ENCODE measurements around the gene GLCE. TPM values are rescaled to one million over a fixed set of nuclear protein-coding genes. Genes with fewer than 3 reads are reported as not detected.

The GLCE gene
- total and polyA plus RNA-seq, 4 donors = 7.0 to 15.0 (median 7.6) TPM

DNA sequence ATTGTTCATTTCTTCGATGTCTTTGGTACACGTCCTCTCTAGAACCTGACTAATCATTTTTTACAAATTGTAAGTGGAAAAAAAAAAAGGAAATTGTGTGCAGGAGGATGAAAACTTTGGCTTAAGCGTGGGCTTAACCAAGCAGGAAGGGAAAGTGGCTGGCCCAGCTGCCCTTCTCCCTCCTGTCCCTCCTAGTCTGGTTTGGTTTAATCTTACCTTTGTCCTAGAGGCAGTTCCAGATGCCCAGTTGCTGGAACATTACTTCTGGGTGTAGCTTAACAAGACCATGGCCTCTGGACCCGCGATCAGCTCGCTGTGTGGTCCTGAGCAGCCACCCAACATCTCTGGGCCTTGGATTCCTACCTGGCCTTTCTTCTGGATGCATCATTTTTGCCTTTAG is 153.7 kb downstream of the GLCE start:
- 88% methylated on average over 6 of the region's 6 CpGs for WGBS, 2 donors
- intact Hi-C loops (cut with DNase I) = no loop called here
- Histone ChIP-seq H3K9me3 (ENCODE audit: control insufficient read depth, low read length) (no peaks in the 10 kb centered on the region), H3K27ac (ENCODE audit: low read depth in 1 of 2, low read length in 2 of 2) (no peak overlapping the region), H3K4me3 (ENCODE audit: low read length in 2 of 2) (no peak overlapping the region), H3K36me3 (ENCODE audit: control insufficient read depth in 1 of 2, insufficient read depth in 2 of 2, low read length in 1 of 2) (no peaks in the 10 kb centered on the region), H3K4me1 (ENCODE audit: control insufficient read depth in 1 of 2, insufficient read depth in 2 of 2, low read length in 2 of 2) (no peaks in the 10 kb centered on the region), H3K27me3 (ENCODE audit: control insufficient read depth in 1 of 2, insufficient read depth in 2 of 2, low read length in 1 of 2) (no peaks in the 10 kb centered on the region)
- DNase-seq = no peak
- ATAC-seq (ENCODE audit: low FRiP score) = no peak

DNA sequence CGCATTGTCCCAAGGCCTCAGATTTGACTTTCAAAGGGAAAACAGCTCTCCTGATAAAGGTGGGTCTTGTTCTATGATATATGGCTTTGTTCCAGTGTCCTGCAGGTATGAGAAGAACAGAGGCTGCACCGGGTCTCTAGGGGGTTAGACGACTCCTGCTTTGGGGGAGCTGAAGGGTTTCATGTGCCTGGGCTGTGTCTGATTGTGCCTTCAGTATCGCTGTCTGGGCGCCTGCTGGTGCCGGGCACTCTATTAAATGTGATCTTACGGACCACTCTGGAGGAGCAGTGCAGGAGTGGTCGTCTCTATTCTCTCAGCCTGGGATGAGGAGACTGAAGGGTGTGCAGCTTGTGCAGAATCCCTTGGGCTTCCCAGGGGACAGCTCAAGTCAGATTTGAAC is 154.3 kb downstream of the GLCE start:
- no peaks in the 10 kb centered on the region for H3K36me3 ChIP-seq (ENCODE audit: control insufficient read depth in 1 of 2, insufficient read depth in 2 of 2, low read length in 1 of 2)
- no peaks in the 10 kb centered on the region for H3K9me3 ChIP-seq (ENCODE audit: control insufficient read depth, low read length)
- intact Hi-C loops (cut with DNase I) = no loop called here
- H3K27ac ChIP-seq (ENCODE audit: low read depth in 1 of 2, low read length in 2 of 2) = no peak overlapping the region
- ATAC-seq (ENCODE audit: low FRiP score) (no peak), DNase-seq (peak in 1 of 2 donors; percentile 25)
- H3K4me3 ChIP-seq (ENCODE audit: low read length in 2 of 2) = no peak overlapping the region
- H3K4me1 ChIP-seq (ENCODE audit: control insufficient read depth in 1 of 2, insufficient read depth in 2 of 2, low read length in 2 of 2) = no peaks in the 10 kb centered on the region
- WGBS, 2 donors = 87 to 88% methylated on average over 8 of the region's 8 CpGs
- no peaks in the 10 kb centered on the region for H3K27me3 ChIP-seq (ENCODE audit: control insufficient read depth in 1 of 2, insufficient read depth in 2 of 2, low read length in 1 of 2)

DNA sequence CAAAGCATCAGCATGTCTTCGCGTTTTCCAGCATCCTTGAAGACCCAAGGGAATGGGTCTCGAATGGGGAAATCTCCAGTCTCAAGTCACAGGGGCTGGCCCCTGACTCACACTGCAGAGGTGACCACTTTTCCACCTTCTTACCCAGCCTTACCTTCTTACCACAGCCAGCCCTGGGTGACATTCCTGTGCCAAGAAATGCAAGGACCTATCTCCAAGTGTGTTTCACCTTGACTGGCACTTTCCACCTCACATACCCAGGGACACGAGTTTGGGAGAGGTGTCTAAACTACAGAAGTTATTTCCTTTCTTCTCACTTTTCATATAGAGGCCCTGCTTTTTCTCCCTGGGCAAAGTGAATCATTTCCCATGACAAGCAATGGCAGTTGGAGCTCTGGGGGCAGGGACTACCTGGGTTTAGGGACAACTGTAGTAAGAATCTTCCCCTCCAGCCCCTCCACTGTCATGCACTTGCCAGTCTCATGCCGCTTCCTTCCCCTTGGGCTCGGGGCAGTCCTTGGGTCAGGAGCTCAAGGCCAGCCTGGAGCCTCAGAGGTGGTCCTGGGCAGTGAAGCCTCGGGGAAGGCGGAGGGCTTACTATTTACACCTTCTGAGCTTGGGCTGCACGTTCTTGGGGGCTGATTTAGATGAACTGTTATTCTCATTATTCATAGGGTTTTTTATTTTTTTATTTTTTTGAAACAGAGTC is 155.1 kb downstream of the GLCE start:
- ATAC-seq (ENCODE audit: low FRiP score) (no peak), DNase-seq (peak in 1 of 2 donors; percentile 38)
- no peaks in the 10 kb centered on the region for H3K36me3 ChIP-seq (ENCODE audit: control insufficient read depth in 1 of 2, insufficient read depth in 2 of 2, low read length in 1 of 2)
- WGBS, 2 donors = 76 to 83% methylated on average over 9 of the region's 9 CpGs
- no peak overlapping the region for H3K27ac ChIP-seq (ENCODE audit: low read depth in 1 of 2, low read length in 2 of 2)
- H3K27me3 ChIP-seq (ENCODE audit: control insufficient read depth in 1 of 2, insufficient read depth in 2 of 2, low read length in 1 of 2) = no peaks in the 10 kb centered on the region
- intact Hi-C loops (cut with DNase I) = no loop called here
- H3K4me1 ChIP-seq (ENCODE audit: control insufficient read depth in 1 of 2, insufficient read depth in 2 of 2, low read length in 2 of 2) = no peaks in the 10 kb centered on the region
- H3K9me3 ChIP-seq (ENCODE audit: control insufficient read depth, low read length) = no peaks in the 10 kb centered on the region
- no peak overlapping the region for H3K4me3 ChIP-seq (ENCODE audit: low read length in 2 of 2)

DNA sequence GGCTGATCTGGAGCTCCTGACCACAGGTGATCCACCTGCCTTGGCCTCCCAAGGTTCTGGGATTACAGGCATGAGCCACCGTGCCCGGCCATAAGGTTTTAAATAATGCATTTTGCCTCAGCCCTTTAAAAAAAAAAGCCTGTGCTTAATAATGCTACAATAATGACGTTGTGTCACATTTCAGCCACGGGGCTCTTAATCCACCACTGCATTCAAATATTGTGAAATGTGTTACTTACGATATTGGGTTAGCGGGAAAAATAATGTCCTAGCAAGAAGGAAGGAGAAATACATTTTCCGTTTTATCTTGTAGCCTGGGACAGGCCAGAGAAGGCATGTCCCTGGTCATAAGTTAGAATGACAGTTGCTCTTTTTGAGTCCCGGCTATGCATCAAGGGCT is 155.9 kb downstream of the GLCE start:
- Histone ChIP-seq H3K27ac (ENCODE audit: low read depth in 1 of 2, low read length in 2 of 2) (no peak overlapping the region), H3K36me3 (ENCODE audit: control insufficient read depth in 1 of 2, insufficient read depth in 2 of 2, low read length in 1 of 2) (no peaks in the 10 kb centered on the region), H3K4me3 (ENCODE audit: low read length in 2 of 2) (no peak overlapping the region), H3K27me3 (ENCODE audit: control insufficient read depth in 1 of 2, insufficient read depth in 2 of 2, low read length in 1 of 2) (no peaks in the 10 kb centered on the region), H3K4me1 (ENCODE audit: control insufficient read depth in 1 of 2, insufficient read depth in 2 of 2, low read length in 2 of 2) (no peaks in the 10 kb centered on the region), H3K9me3 (ENCODE audit: control insufficient read depth, low read length) (no peaks in the 10 kb centered on the region)
- no peak for ATAC-seq (ENCODE audit: low FRiP score)
- DNase-seq = peak in 1 of 2 donors; percentile 16
- intact Hi-C loops (cut with DNase I) = no loop called here
- WGBS, 2 donors = 88 to 91% methylated on average over 8 of the region's 8 CpGs

GRCh38 chr15:69317392-69317841 is 157.0 kb downstream of the GLCE start:
- no peak for ATAC-seq (ENCODE audit: low FRiP score)
- Histone ChIP-seq H3K27ac (ENCODE audit: low read depth in 1 of 2, low read length in 2 of 2) (no peak overlapping the region), H3K4me3 (ENCODE audit: low read length in 2 of 2) (no peak overlapping the region), H3K36me3 (ENCODE audit: control insufficient read depth in 1 of 2, insufficient read depth in 2 of 2, low read length in 1 of 2) (no peaks in the 10 kb centered on the region), H3K9me3 (ENCODE audit: control insufficient read depth, low read length) (no peaks in the 10 kb centered on the region), H3K27me3 (ENCODE audit: control insufficient read depth in 1 of 2, insufficient read depth in 2 of 2, low read length in 1 of 2) (no peaks in the 10 kb centered on the region), H3K4me1 (ENCODE audit: control insufficient read depth in 1 of 2, insufficient read depth in 2 of 2, low read length in 2 of 2) (no peaks in the 10 kb centered on the region)
- intact Hi-C loops (cut with DNase I) = no loop called here
- WGBS, 2 donors = 61 to 65% methylated on average over 5 of the region's 5 CpGs
- no peak for DNase-seq

- H3K9me3 ChIP-seq (ENCODE audit: control insufficient read depth, low read length) = no peaks in the 10 kb centered on the region
These were observed 157.6 kb downstream of the GLCE start for GRCh38 chr15:69318033-69318432.

GRCh38 chr15:69319384-69320375 is 159.2 kb downstream of the GLCE start:
- ATAC-seq (ENCODE audit: low FRiP score) = no peak
- no peaks in the 10 kb centered on the region for H3K4me1 ChIP-seq (ENCODE audit: control insufficient read depth in 1 of 2, insufficient read depth in 2 of 2, low read length in 2 of 2)
- no peaks in the 10 kb centered on the region for H3K36me3 ChIP-seq (ENCODE audit: control insufficient read depth in 1 of 2, insufficient read depth in 2 of 2, low read length in 1 of 2)
- no peak overlapping the region for H3K4me3 ChIP-seq (ENCODE audit: low read length in 2 of 2)
- no peaks in the 10 kb centered on the region for H3K27me3 ChIP-seq (ENCODE audit: control insufficient read depth in 1 of 2, insufficient read depth in 2 of 2, low read length in 1 of 2)
- intact Hi-C loops (cut with DNase I) = no loop called here
- no peak overlapping the region for H3K27ac ChIP-seq (ENCODE audit: low read depth in 1 of 2, low read length in 2 of 2)
- WGBS, 2 donors = 63 to 66% methylated on average over 19 of the region's 19 CpGs
- DNase-seq = peak in 1 of 2 donors; percentile 61
- H3K9me3 ChIP-seq (ENCODE audit: control insufficient read depth, low read length) = no peaks in the 10 kb centered on the region

More at GRCh38 chr15:69318033-69318432, 157.6 kb downstream of the GLCE start:
- Histone ChIP-seq H3K4me3 (ENCODE audit: low read length in 2 of 2) (no peak overlapping the region), H3K27me3 (ENCODE audit: control insufficient read depth in 1 of 2, insufficient read depth in 2 of 2, low read length in 1 of 2) (no peaks in the 10 kb centered on the region), H3K4me1 (ENCODE audit: control insufficient read depth in 1 of 2, insufficient read depth in 2 of 2, low read length in 2 of 2) (no peaks in the 10 kb centered on the region), H3K36me3 (ENCODE audit: control insufficient read depth in 1 of 2, insufficient read depth in 2 of 2, low read length in 1 of 2) (no peaks in the 10 kb centered on the region), H3K27ac (ENCODE audit: low read depth in 1 of 2, low read length in 2 of 2) (no peak overlapping the region)
- 84 to 90% methylated on average over 7 of the region's 7 CpGs for WGBS, 2 donors
- DNase-seq (no peak), ATAC-seq (ENCODE audit: low FRiP score) (no peak)
- intact Hi-C loops (cut with DNase I) = no loop called here

DNA sequence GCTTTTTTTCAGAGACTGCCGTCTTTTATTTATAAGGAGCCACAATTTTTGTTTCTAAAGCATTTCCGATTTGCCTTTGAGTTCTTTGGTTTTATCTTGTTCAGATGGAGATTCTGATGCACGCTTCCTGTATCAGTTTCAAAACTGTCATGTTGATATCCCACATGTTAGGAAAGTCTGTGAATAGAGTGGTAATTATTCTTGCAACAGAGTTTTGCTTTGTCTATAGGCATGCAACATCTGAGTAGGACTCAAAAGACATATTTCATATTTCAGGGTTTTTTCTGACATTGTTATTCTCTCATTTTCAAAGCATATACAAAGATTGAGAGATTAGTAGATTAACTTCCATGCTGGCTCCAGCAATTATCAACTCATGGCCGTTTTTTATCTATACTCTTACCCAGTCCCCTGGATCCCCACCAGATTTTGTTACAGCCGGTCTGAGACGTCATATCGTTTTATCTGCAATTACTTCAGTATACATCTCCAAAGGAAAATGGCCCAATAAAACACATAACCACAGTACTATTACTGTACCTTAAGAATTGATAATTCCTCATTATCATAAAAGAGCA is 160.6 kb downstream of the GLCE start:
- intact Hi-C loops (cut with DNase I) = no loop called here
- H3K27ac ChIP-seq (ENCODE audit: low read depth in 1 of 2, low read length in 2 of 2) = no peak overlapping the region
- no peak for ATAC-seq (ENCODE audit: low FRiP score)
- H3K4me1 ChIP-seq (ENCODE audit: control insufficient read depth in 1 of 2, insufficient read depth in 2 of 2, low read length in 2 of 2) = no peaks in the 10 kb centered on the region
- 55 to 57% methylated on average over 7 of the region's 7 CpGs for WGBS, 2 donors
- no peak for DNase-seq
- H3K36me3 ChIP-seq (ENCODE audit: control insufficient read depth in 1 of 2, insufficient read depth in 2 of 2, low read length in 1 of 2) = no peaks in the 10 kb centered on the region
- H3K4me3 ChIP-seq (ENCODE audit: low read length in 2 of 2) = no peak overlapping the region
- no peaks in the 10 kb centered on the region for H3K27me3 ChIP-seq (ENCODE audit: control insufficient read depth in 1 of 2, insufficient read depth in 2 of 2, low read length in 1 of 2)
- no peaks in the 10 kb centered on the region for H3K9me3 ChIP-seq (ENCODE audit: control insufficient read depth, low read length)
